ENCODE data around the gene CCDC43.
"Not testable (repeated sequence)": the region's sequence is repeated elsewhere in the genome, so short reads cannot be mapped to it uniquely, and the experiment has no call there.

CCDC43 gene, protein sequence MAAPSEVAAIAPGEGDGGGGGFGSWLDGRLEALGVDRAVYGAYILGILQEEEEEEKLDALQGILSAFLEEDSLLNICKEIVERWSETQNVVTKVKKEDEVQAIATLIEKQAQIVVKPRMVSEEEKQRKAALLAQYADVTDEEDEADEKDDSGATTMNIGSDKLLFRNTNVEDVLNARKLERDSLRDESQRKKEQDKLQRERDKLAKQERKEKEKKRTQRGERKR

DNA sequence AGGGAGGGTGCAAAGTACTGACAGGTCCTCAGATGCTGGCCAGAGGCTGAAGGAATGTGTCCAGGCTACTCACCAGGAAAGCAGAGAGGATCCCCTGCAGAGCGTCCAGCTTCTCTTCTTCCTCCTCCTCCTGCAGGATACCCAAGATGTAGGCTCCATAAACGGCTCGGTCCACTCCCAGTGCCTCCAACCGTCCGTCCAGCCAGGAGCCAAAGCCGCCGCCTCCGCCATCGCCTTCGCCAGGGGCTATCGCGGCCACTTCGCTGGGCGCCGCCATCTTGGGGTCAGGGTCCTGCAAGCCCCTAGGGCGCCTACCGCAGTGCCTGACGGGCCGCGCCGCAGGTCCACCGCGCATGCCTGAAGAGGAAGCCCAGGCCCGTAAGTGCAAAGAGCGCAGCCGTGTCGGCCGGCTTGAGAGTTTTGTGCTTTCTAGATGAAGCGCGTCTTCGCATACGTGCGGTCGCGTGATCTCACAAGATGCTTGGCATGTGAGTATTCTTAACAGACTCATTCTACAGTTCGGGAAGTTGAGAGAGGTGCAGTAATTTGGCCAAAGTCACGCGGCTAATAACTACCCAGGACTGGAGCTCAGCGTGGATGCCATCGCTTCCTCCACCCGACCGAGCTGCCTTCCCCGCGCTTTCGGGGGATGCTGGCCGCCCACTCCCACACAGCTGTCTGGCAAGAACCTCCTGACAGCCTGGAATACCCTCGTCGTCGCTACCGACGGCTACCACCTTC is at the start of gene CCDC43:
CCDC43 (minus strand) TSS at position 300 of the 741 bp plus-strand sequence; CDS start at position 277, 23 bp downstream.
- peak; percentile 94 for DNase-seq (ENCODE audit: low spot score)
- in situ Hi-C loops (cut with MboI; ENCODE audit: low pct_unique_long_range_greater_than_20kb, low sequenced_read_pairs, unreplicated experiment) = no loop called here
- TF ChIP-seq, protein P1, sequence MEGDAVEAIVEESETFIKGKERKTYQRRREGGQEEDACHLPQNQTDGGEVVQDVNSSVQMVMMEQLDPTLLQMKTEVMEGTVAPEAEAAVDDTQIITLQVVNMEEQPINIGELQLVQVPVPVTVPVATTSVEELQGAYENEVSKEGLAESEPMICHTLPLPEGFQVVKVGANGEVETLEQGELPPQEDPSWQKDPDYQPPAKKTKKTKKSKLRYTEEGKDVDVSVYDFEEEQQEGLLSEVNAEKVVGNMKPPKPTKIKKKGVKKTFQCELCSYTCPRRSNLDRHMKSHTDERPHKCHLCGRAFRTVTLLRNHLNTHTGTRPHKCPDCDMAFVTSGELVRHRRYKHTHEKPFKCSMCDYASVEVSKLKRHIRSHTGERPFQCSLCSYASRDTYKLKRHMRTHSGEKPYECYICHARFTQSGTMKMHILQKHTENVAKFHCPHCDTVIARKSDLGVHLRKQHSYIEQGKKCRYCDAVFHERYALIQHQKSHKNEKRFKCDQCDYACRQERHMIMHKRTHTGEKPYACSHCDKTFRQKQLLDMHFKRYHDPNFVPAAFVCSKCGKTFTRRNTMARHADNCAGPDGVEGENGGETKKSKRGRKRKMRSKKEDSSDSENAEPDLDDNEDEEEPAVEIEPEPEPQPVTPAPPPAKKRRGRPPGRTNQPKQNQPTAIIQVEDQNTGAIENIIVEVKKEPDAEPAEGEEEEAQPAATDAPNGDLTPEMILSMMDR (IDR thresholded peaks at IDR 0.05; ENCODE audit: extremely low read depth, insufficient read depth, missing control alignments) = no peak

DNA sequence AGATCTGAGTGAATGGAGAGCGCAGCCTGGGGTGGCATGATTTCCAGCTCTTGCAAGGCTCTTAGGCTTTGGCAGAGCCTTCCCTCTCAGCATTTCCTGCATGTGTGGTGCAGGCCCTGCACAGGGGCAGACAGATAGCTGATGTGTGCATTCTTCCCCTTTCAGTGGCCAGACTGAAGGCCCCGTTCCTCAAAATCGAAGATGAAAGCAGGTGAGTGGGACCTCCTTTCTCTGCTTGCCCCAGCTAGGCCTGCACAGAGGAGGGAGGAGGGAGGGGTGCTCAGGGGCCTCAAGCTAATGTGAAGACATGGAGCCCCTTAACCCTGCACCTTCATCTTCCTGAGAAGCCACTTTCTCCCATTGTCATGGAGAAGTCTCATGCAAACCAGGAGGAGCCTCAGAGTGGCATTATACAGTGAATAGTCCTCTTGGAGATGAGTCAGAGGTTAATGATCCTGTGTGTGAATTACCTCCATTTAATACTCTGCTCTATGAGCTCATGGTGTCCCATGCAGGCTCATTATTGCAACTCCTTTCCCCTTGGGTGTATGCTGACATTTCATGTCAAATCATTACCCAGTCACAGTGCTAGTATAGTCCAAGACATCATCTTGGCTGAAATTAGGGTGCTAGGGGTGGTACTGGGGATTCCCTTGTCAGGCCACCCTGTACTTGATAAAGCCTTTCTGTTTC is 48.8 kb upstream of the CCDC43 start:
- peak; percentile 63 for DNase-seq (ENCODE audit: low spot score)
- TF ChIP-seq, protein P1 (IDR thresholded peaks at IDR 0.05; ENCODE audit: extremely low read depth, insufficient read depth, missing control alignments) = no peak
- in situ Hi-C loops (cut with MboI; ENCODE audit: low pct_unique_long_range_greater_than_20kb, low sequenced_read_pairs, unreplicated experiment) = no loop called here

DNA sequence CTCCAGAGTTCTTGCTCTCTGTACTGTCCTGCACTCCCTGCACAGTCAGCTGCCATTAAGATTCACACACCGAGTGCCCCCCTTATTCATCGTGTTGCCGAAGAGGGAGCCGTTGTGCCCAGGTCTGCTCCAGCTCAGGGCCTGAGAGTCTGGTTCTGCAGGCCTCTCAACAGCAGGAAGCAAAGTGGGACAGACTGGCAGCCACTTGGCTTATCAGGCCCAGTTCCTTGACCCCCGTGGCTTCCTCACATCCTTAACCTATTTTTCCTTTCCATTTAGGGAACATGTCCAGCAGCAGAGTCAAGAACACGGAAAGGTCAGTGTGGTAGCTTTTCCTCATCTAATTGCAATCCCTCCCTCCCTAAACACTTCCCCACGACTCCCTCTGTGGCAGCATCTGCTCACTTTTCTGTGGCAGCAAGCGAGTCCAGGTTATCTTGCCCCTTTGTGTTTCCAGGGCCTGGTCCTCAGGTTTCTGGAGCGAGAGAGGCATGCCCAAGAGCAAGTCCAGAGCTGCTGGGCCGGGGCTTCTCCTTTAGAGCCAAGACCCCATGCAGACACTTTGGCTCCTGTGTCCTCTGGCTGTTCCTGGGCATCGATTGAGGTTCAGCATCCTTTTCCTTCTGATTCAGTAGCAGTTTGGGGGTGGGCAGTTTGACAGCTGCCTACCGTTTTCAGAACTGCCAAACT is 47.1 kb upstream of the CCDC43 start:
- in situ Hi-C loops (cut with MboI; ENCODE audit: low pct_unique_long_range_greater_than_20kb, low sequenced_read_pairs, unreplicated experiment) = no loop called here
- TF ChIP-seq, protein P1 (IDR thresholded peaks at IDR 0.05; ENCODE audit: extremely low read depth, insufficient read depth, missing control alignments) = no peak
- no peak for DNase-seq (ENCODE audit: low spot score)

DNA sequence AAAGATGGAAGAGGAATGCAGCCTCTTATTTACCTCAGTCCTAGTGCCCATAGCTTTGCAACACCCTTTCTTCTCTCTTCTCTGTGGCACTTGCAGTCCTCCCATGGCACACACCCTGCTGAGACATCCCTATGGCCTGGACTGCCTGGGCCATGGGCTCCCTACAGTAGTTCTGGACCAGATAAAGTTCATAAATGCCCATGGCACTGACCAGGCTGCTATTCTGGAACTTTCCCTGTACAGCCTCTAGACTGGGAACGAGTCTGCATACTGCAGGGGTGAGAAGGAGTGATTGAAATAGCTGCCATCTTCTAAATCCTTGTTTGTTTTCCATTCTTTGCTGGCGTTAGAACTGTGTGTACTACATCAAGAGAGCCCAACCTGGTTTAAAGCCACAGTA is 44.7 kb upstream of the CCDC43 start:
- TF ChIP-seq, protein P1 (IDR thresholded peaks at IDR 0.05; ENCODE audit: extremely low read depth, insufficient read depth, missing control alignments) = no peak
- in situ Hi-C loops (cut with MboI; ENCODE audit: low pct_unique_long_range_greater_than_20kb, low sequenced_read_pairs, unreplicated experiment) = no loop called here
- DNase-seq (ENCODE audit: low spot score) = no peak

DNA sequence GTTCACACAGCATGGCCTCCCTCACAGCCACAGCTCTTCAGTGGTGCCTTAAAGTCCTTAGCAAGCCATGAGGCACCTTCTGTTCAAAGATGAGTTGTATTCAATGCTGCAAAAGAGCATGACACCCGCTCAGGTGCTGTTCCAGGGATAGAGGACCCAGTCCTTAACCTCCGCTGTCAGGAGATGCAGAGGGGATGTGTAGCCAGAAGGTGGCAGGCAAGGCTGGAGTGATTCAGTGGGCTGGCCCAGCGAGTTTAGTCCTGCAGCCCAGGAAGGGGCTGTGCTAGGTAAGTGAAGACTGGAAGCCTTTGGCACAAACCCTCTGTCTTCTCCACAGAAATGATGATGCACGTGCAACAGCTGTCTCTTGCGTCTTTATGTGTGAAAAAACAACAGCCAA is 44.2 kb upstream of the CCDC43 start:
- no peak for DNase-seq (ENCODE audit: low spot score)
- in situ Hi-C loops (cut with MboI; ENCODE audit: low pct_unique_long_range_greater_than_20kb, low sequenced_read_pairs, unreplicated experiment) = no loop called here
- TF ChIP-seq, protein P1 (IDR thresholded peaks at IDR 0.05; ENCODE audit: extremely low read depth, insufficient read depth, missing control alignments) = peak; percentile 30

DNA sequence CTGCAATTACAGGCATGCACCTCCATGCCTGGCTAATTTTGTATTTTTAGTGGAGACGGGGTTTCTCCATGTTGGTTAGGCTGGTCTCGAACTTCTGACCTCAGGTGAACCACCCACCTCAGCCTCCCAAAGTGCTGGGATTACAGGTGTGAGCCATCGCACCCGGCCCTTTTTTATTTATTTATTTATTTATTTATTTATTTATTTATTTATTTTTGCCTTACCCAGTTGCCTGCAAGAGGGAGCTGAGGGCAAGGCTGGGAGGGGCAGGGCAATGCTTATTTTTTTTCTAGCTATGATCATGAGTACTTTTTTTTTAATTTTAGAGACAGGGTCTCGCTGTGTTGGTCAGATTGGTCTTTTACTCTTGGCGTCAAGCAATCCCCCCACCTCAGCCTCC is 36.5 kb upstream of the CCDC43 start:
- DNase-seq (ENCODE audit: low spot score); in situ Hi-C loops (cut with MboI; ENCODE audit: low pct_unique_long_range_greater_than_20kb, low sequenced_read_pairs, unreplicated experiment): not testable (repeated sequence)
